Sigmoid colon (tissue), 3 donors: ENCODE data around the gene STRBP.

Experiments used
- CTCF ChIP-seq, 4 experiments: fragments of 450-650 bp in 3 of 4; fragments of 200-600 bp in 1 of 4; IDR thresholded peaks; one replicate each; pipeline ENCODE4 v1.5.1; 2016 to 2019; ENCODE audit warnings: antibody characterized with exemption in 4 of 4, mild to moderate bottlenecking in 3 of 4, moderate library complexity in 2 of 4
- POLR2A ChIP-seq, 2 donors: fragments of 450-650 bp; IDR thresholded peaks; one replicate each; pipeline ENCODE4 v1.6.1; 2016; ENCODE audit warnings: antibody characterized with exemption in 2 of 2, mild to moderate bottlenecking in 2 of 2, moderate library complexity in 2 of 2

- no peak for TF ChIP-seq CTCF (IDR thresholded peaks at IDR 0.05)
- no peak for TF ChIP-seq POLR2A (IDR thresholded peaks at IDR 0.05)
These were observed 6.0 kb downstream of the STRBP start for GRCh38 chr9:123262338-123262737.
